Loucy (cell line): Measurements from ENCODE around the gene CCDC6.

Experiments
- H2AFZ ChIP-seq: fragments of 200-600 bp; sonication (generic); 2 replicates; pipeline ENCODE4 v1.6.0; 2016; ENCODE audit warnings: antibody characterized with exemption, mild to moderate bottlenecking, low read length, moderate library complexity
- H3F3A ChIP-seq: fragments of 200-600 bp; 2 replicates; pipeline ENCODE4 v1.6.0; 2016; ENCODE audit warnings: antibody characterized with exemption, low read depth, mild to moderate bottlenecking
- H3K27me3 ChIP-seq: fragments of 200-600 bp; sonication (generic); 2 replicates; pipeline ENCODE4 v1.6.1; 2014; ENCODE audit warnings: low read length, mild to moderate bottlenecking; ENCODE audit not compliant: insufficient read depth, poor library complexity, severe bottlenecking
- H3K36me3 ChIP-seq: fragments of 200-600 bp; sonication (generic); 2 replicates; pipeline ENCODE4 v1.6.1; 2016; ENCODE audit warnings: low read length; ENCODE audit not compliant: insufficient read depth
- H3K4me1 ChIP-seq: fragments of 200-600 bp; sonication (generic); 2 replicates; pipeline ENCODE4 v1.5.1; 2014; ENCODE audit warnings: low read length, mild to moderate bottlenecking; ENCODE audit not compliant: insufficient read depth, poor library complexity, severe bottlenecking
- H3K4me2 ChIP-seq: fragments of 200-600 bp; sonication (generic); 2 replicates; pipeline ENCODE4 v1.6.0; 2014; ENCODE audit warnings: antibody characterized with exemption, low read length, low read depth, mild to moderate bottlenecking; ENCODE audit not compliant: poor library complexity, severe bottlenecking
- H3K4me3 ChIP-seq: fragments of 200-600 bp; sonication (generic); 2 replicates; pipeline ENCODE4 v1.5.1; 2014; ENCODE audit warnings: low read length, mild to moderate bottlenecking, mixed read lengths; ENCODE audit not compliant: poor library complexity, severe bottlenecking
- H3K79me2 ChIP-seq: fragments of 200-600 bp; sonication (generic); 2 replicates; pipeline ENCODE4 v1.6.1; 2014; ENCODE audit warnings: low read length; ENCODE audit not compliant: insufficient read depth
- H3K9ac ChIP-seq: fragments of 200-600 bp; sonication (generic); 2 replicates; pipeline ENCODE4 v1.6.0; 2014; ENCODE audit warnings: mild to moderate bottlenecking, low read depth, low read length, moderate library complexity; ENCODE audit not compliant: poor library complexity, severe bottlenecking
- H3K9me2 ChIP-seq: fragments of 200-600 bp; sonication (generic); replicated peaks from 2 replicates; pipeline ENCODE4 v1.6.1; 2016; ENCODE audit warnings: low read depth, low read length, mixed read lengths
- H3K9me3 ChIP-seq: fragments of 200-600 bp; sonication (generic); 2 replicates; pipeline ENCODE4 v1.6.1; 2014; ENCODE audit warnings: mild to moderate bottlenecking, antibody characterized with exemption, low read length, low read depth; ENCODE audit not compliant: insufficient read depth
- H4K20me1 ChIP-seq: fragments of 200-600 bp; sonication (generic); 2 replicates; pipeline ENCODE4 v1.6.0; 2014; ENCODE audit warnings: antibody characterized with exemption, low read length, mild to moderate bottlenecking; ENCODE audit not compliant: insufficient read depth, poor library complexity, severe bottlenecking
- EZH2phosphoT487 ChIP-seq: fragments of 200-600 bp; IDR thresholded peaks from 2 replicates; pipeline ENCODE4 v1.6.1; 2018; ENCODE audit warnings: antibody characterized with exemption, mild to moderate bottlenecking, moderate library complexity, borderline replicate concordance
- TF ChIP-seq, protein P1 (sequence below): fragments of 200-600 bp; sonication (generic); conservative IDR thresholded peaks from 2 replicates; pipeline ENCODE4 v1.5.1; 2014; ENCODE audit warnings: mild to moderate bottlenecking, antibody characterized with exemption, low read length

Gene CCDC6

DNA sequence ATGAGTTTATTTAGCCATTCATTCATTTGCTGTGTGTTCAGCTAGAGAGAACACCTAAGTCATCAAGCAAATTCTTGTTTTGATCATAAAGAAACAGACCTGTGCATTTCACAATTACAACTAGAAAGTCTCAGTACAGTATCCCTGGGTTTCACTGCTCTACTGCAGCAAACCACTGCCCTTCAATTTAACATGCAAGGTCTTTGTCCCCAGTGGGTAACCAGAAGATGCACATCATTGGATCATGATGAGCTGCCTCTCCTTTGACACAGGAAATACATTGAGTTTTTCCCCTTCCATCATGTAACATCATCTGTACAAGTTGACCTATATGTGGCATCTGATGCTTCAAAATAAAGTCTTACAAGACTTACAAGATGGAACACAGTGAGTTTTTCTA, 82.6 kb downstream of the CCDC6 start:
- TF ChIP-seq EZH2phosphoT487: no peak
- TF ChIP-seq, protein P1, sequence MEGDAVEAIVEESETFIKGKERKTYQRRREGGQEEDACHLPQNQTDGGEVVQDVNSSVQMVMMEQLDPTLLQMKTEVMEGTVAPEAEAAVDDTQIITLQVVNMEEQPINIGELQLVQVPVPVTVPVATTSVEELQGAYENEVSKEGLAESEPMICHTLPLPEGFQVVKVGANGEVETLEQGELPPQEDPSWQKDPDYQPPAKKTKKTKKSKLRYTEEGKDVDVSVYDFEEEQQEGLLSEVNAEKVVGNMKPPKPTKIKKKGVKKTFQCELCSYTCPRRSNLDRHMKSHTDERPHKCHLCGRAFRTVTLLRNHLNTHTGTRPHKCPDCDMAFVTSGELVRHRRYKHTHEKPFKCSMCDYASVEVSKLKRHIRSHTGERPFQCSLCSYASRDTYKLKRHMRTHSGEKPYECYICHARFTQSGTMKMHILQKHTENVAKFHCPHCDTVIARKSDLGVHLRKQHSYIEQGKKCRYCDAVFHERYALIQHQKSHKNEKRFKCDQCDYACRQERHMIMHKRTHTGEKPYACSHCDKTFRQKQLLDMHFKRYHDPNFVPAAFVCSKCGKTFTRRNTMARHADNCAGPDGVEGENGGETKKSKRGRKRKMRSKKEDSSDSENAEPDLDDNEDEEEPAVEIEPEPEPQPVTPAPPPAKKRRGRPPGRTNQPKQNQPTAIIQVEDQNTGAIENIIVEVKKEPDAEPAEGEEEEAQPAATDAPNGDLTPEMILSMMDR: no peak
- Histone ChIP-seq H3K79me2 (peaks cover 16% of the 10 kb centered on the region; the same call in 1 of the 2 replicates), H2AFZ (no peak overlapping the region), H3K4me1 (peaks cover 10% of the 10 kb centered on the region), H3K9me3 (no peaks in the 10 kb centered on the region), H3F3A (no peaks in the 10 kb centered on the region), H3K4me2 (no peak overlapping the region), H3K36me3 (peaks cover 12% of the 10 kb centered on the region; the same call in 1 of the 2 replicates), H4K20me1 (peaks cover 13% of the 10 kb centered on the region), H3K4me3 (no peak overlapping the region), H3K9ac (no peak overlapping the region), H3K27me3 (no peaks in the 10 kb centered on the region), H3K9me2 (no peaks in the 10 kb centered on the region)

DNA sequence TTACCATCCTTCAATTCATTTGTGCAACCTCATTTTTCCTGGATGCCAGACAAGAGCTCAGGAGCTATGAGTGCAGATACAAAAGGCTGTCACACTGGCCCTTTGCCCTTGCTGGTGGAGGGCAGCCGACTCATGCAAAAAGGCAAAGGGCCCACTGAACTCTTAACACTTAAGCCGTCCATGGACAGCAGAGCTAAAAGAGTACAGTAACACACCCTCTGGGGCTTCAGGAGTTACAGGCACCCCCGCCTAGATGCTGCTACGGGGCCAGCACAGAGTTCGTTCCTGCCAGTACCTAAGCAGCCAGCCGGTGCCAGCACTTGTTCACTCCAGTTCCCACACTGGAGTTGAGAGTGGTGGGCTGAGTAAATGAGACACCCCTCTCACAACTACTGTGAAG, 83.2 kb downstream of the CCDC6 start:
- no peaks in the 10 kb centered on the region for H3K9me2 ChIP-seq
- H3K4me3 ChIP-seq: no peak overlapping the region
- H3K36me3 ChIP-seq: peaks cover 14% of the 10 kb centered on the region; the same call in 1 of the 2 replicates
- no peak overlapping the region for H3K4me2 ChIP-seq
- TF ChIP-seq, protein P1: no peak
- TF ChIP-seq EZH2phosphoT487: no peak
- no peaks in the 10 kb centered on the region for H3K9me3 ChIP-seq
- H4K20me1 ChIP-seq: peaks cover 19% of the 10 kb centered on the region
- peaks cover 11% of the 10 kb centered on the region; the same call in 1 of the 2 replicates for H3K79me2 ChIP-seq
- H2AFZ ChIP-seq: no peak overlapping the region
- H3K9ac ChIP-seq: no peak overlapping the region
- no peaks in the 10 kb centered on the region for H3F3A ChIP-seq
- no peaks in the 10 kb centered on the region for H3K27me3 ChIP-seq
- peaks cover 11% of the 10 kb centered on the region for H3K4me1 ChIP-seq

GRCh38 chr10:59820471-59820870, 85.9 kb downstream of the CCDC6 start:
- no peak overlapping the region for H3K4me2 ChIP-seq
- peaks cover 24% of the 10 kb centered on the region; the same call in 1 of the 2 replicates for H3K36me3 ChIP-seq

More at GRCh38 chr10:59820471-59820870, 85.9 kb downstream of the CCDC6 start:
- Histone ChIP-seq H3K4me1 (peaks cover 11% of the 10 kb centered on the region), H3K79me2 (peaks cover 12% of the 10 kb centered on the region; the same call in 1 of the 2 replicates), H3F3A (no peaks in the 10 kb centered on the region), H3K9me3 (no peaks in the 10 kb centered on the region), H3K9ac (no peak overlapping the region), H2AFZ (no peak overlapping the region), H4K20me1 (peaks cover 23% of the 10 kb centered on the region), H3K27me3 (no peaks in the 10 kb centered on the region), H3K9me2 (no peaks in the 10 kb centered on the region), H3K4me3 (no peak overlapping the region)
- TF ChIP-seq, protein P1: no peak
- no peak for TF ChIP-seq EZH2phosphoT487
